ENCODE data around the gene NUB1. TPM values are rescaled to one million over a fixed set of nuclear protein-coding genes. Genes with fewer than 3 reads are reported as not detected.
A peak's percentile ranks its signal among the peaks of the same experiment; 100 is the strongest.

The NUB1 gene
- total RNA-seq, 2 experiments from 2014 or later, result 84.8 to 91.8 TPM

DNA sequence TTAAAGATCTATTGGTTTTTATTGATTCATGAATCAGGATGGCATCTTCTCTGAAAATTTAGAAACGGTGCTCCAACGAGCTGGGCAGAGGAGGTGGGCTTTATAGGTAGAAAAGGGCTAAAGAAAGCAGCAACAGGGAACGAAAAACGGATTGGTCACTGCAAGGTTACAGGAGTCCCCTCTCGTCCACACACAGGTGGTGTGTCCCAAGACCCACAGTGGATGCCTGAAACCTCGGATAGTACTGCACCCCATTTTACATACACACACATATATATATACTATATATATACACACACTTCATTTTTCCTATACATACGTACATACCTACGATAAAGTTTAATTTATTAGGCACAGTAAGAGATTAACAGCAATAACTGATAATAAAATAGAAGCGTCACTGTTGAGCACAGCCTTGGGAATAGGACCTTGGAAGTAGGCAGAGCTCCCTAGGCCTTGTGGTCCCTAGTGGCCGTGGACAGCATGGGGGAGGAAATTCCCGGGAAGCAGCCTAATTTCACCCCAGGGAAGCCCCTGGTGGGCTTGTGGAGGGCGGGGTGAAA is 737 bp upstream of the NUB1 start:
- Mint-ChIP-seq H3K27me3 (no peaks in the 10 kb centered on the region), H3K4me1 (peaks cover 19% of the 10 kb centered on the region), H3K36me3 (peaks cover 12% of the 10 kb centered on the region), H3K4me3 (peak overlapping the region; percentile 87), H3K27ac (peak overlapping the region; percentile 99), H3K9me3 (peaks cover 11% of the 10 kb centered on the region)
- ATAC-seq (ENCODE audit: low read depth), result no peak
- POLR2A ChIA-PET, result interaction anchor here (0.5 to 5.3 kb wide), 11 partner anchors 9 to 292 kb away, joined by 3 to 67 read pairs (median 4); partner anchors contain the start of gene CHPF2
- no peak for DNase-seq

- no peak for DNase-seq
- POLR2A ChIA-PET, result interaction anchor here (0.6 to 5.3 kb wide), 9 partner anchors 9 to 434 kb away, joined by 3 to 67 read pairs (median 4); partner anchors contain the start of gene CHPF2
Observed at GRCh38 chr7:151342102-151342646, 562 bp downstream of the NUB1 start.

GRCh38 chr7:151342811-151343210 is 1.2 kb downstream of the NUB1 start:
- Mint-ChIP-seq H3K27ac (peak overlapping the region; percentile 87), H3K9me3 (peaks cover 8% of the 10 kb centered on the region), H3K36me3 (peaks cover 19% of the 10 kb centered on the region), H3K27me3 (no peaks in the 10 kb centered on the region), H3K4me1 (peaks cover 25% of the 10 kb centered on the region), H3K4me3 (peak overlapping the region; percentile 87)
- ATAC-seq (ENCODE audit: low read depth) (no peak), DNase-seq (no peak)
- POLR2A ChIA-PET, result interaction anchor here (0.7 to 5.3 kb wide), 4 partner anchors 9 to 99 kb away, joined by 3 to 67 read pairs (median 10); no protein-coding TSS in a partner anchor

More at GRCh38 chr7:151342102-151342646, 562 bp downstream of the NUB1 start:
- Mint-ChIP-seq H3K4me3 (peak overlapping the region; percentile 87), H3K9me3 (peaks cover 9% of the 10 kb centered on the region), H3K27me3 (no peaks in the 10 kb centered on the region), H3K36me3 (peaks cover 19% of the 10 kb centered on the region), H3K4me1 (peaks cover 23% of the 10 kb centered on the region), H3K27ac (peak overlapping the region; percentile 87)
- peak; percentile 50 for ATAC-seq (ENCODE audit: low read depth)

DNA sequence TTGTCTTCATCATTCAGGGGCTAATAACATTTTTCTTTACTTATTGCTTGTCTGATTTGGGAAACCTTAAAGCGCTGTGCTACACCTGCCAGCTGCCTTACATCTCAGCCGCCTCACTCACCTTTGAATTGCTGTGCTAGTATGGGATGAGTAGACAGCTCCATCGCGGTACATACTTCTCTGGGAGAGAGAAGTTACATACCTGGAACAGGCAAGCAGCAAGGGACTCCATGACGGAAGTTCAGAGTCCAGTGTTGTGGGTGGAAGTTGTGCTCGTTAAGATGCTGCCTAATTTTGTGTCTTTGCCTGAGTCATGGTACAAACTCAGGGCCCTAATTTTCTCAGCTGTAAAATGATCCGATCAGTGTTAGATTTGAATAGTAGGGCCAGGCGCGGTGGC is 1.9 kb downstream of the NUB1 start:
- ATAC-seq (ENCODE audit: low read depth), result no peak
- Mint-ChIP-seq H3K4me1 (peaks cover 26% of the 10 kb centered on the region), H3K9me3 (peaks cover 8% of the 10 kb centered on the region), H3K4me3 (peak overlapping the region; percentile 87), H3K27me3 (no peaks in the 10 kb centered on the region), H3K27ac (peak overlapping the region; percentile 87), H3K36me3 (peaks cover 21% of the 10 kb centered on the region)
- no peak for DNase-seq
- POLR2A ChIA-PET, result interaction anchor here (0.7 to 5.3 kb wide), 3 partner anchors 8 to 98 kb away, joined by 4 to 67 read pairs (median 17); no protein-coding TSS in a partner anchor

- Mint-ChIP-seq H3K36me3 (peaks cover 11% of the 10 kb centered on the region), H3K9me3 (no peaks in the 10 kb centered on the region), H3K27ac (peak overlapping the region; percentile 27), H3K27me3 (no peaks in the 10 kb centered on the region), H3K4me1 (peaks cover 24% of the 10 kb centered on the region), H3K4me3 (no peak overlapping the region)
- DNase-seq (no peak), ATAC-seq (ENCODE audit: low read depth) (no peak)
- POLR2A ChIA-PET, result no interaction called here
Observed at GRCh38 chr7:151345576-151346469, 4.2 kb downstream of the NUB1 start.

GRCh38 chr7:151346470-151346769 is 4.8 kb downstream of the NUB1 start:
- DNase-seq, result no peak
- H3K4me1 Mint-ChIP-seq, result peaks cover 29% of the 10 kb centered on the region
- H3K27ac Mint-ChIP-seq, result no peak overlapping the region
- H3K4me3 Mint-ChIP-seq, result no peak overlapping the region
- ATAC-seq (ENCODE audit: low read depth), result no peak
- POLR2A ChIA-PET, result no interaction called here
- no peaks in the 10 kb centered on the region for H3K9me3 Mint-ChIP-seq
- peaks cover 13% of the 10 kb centered on the region for H3K36me3 Mint-ChIP-seq
- no peaks in the 10 kb centered on the region for H3K27me3 Mint-ChIP-seq

GRCh38 chr7:151347200-151347599 is 5.6 kb downstream of the NUB1 start:
- POLR2A ChIA-PET, result no interaction called here
- H3K9me3 Mint-ChIP-seq, result no peaks in the 10 kb centered on the region
- no peaks in the 10 kb centered on the region for H3K27me3 Mint-ChIP-seq
- no peak overlapping the region for H3K27ac Mint-ChIP-seq
- H3K36me3 Mint-ChIP-seq, result peaks cover 19% of the 10 kb centered on the region
- peaks cover 36% of the 10 kb centered on the region for H3K4me1 Mint-ChIP-seq
- ATAC-seq (ENCODE audit: low read depth) (no peak), DNase-seq (no peak)
- H3K4me3 Mint-ChIP-seq, result no peak overlapping the region

GRCh38 chr7:151348970-151349369 is 7.4 kb downstream of the NUB1 start:
- no peak for DNase-seq
- no peak for ATAC-seq (ENCODE audit: low read depth)
- H3K36me3 Mint-ChIP-seq, result peaks cover 23% of the 10 kb centered on the region
- peaks cover 33% of the 10 kb centered on the region for H3K4me1 Mint-ChIP-seq
- H3K9me3 Mint-ChIP-seq, result no peaks in the 10 kb centered on the region
- H3K27ac Mint-ChIP-seq, result peak overlapping the region; percentile 97
- H3K4me3 Mint-ChIP-seq, result peak overlapping the region; percentile 86
- no peaks in the 10 kb centered on the region for H3K27me3 Mint-ChIP-seq
- POLR2A ChIA-PET, result no interaction called here

GRCh38 chr7:151349507-151349853 is 7.9 kb downstream of the NUB1 start:
- Mint-ChIP-seq H3K9me3 (no peaks in the 10 kb centered on the region), H3K4me1 (peaks cover 35% of the 10 kb centered on the region), H3K27ac (peak overlapping the region; percentile 97), H3K27me3 (no peaks in the 10 kb centered on the region), H3K4me3 (peak overlapping the region; percentile 86), H3K36me3 (peaks cover 23% of the 10 kb centered on the region)
- DNase-seq, result no peak
- peak; percentile 32 for ATAC-seq (ENCODE audit: low read depth)
- POLR2A ChIA-PET, result interaction anchor here (1.1 to 3.9 kb wide), 3 partner anchors 8 to 34 kb away, joined by 4 to 67 read pairs (median 24); partner anchors contain the start of gene NUB1

DNA sequence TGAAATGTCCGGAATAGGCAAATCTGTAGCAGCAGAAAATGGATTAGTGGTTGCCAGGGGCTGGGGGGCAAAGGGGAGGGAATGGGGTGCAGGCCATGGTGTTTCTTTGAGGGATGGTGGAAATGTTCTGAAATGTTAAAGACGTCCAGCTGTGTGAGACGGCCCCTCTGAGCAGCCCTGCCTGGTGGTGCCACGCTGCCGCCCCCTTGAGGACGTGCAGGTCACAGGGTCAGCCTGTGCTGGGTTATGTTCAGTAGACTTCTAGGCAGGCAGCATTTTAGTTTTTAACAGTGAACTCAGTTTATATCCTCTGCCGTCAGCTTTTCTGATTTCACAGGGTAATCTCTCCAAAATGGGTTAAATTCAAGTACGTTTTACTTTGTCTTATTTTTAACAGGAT is 9.4 kb downstream of the NUB1 start:
- POLR2A ChIA-PET, result interaction anchor here (1.3 to 3.9 kb wide), 7 partner anchors 10 to 98 kb away, joined by 4 to 67 read pairs (median 7); partner anchors contain the start of gene NUB1
- Mint-ChIP-seq H3K9me3 (no peaks in the 10 kb centered on the region), H3K27ac (peak overlapping the region; percentile 91), H3K36me3 (peaks cover 21% of the 10 kb centered on the region), H3K27me3 (no peaks in the 10 kb centered on the region), H3K4me1 (peaks cover 37% of the 10 kb centered on the region), H3K4me3 (peak overlapping the region; percentile 72)
- ATAC-seq (ENCODE audit: low read depth) (no peak), DNase-seq (peak; percentile 57)

DNA sequence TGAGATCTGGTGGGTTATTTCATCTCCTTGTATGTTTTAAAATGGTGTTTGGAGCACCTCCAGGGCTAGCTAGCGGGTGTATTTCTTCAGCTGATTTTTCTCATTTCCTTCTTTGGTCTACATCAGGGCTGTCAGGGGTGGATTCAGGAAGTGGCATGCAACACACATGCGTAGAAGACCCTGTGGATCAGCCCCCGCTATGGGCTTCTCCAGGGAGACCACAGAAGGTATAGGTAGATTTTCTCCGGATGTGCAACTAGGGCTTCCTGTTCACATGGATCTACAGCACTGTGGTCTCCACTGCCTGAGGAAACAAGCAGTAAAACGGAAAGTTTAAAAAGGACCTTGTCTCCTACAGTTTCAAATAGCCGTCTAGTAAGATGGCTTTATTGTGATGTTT is 10.4 kb downstream of the NUB1 start:
- ATAC-seq (ENCODE audit: low read depth) (peak; percentile 78), DNase-seq (peak; percentile 61)
- Mint-ChIP-seq H3K4me1 (peaks cover 33% of the 10 kb centered on the region), H3K36me3 (peaks cover 19% of the 10 kb centered on the region), H3K27me3 (no peaks in the 10 kb centered on the region), H3K9me3 (no peaks in the 10 kb centered on the region), H3K27ac (peak overlapping the region; percentile 91), H3K4me3 (peak overlapping the region; percentile 72)
- POLR2A ChIA-PET, result interaction anchor here (0.6 to 3.9 kb wide), 9 partner anchors 11 to 1014 kb away, joined by 3 to 67 read pairs (median 4); partner anchors contain the start of genes NUB1 and WDR86

DNA sequence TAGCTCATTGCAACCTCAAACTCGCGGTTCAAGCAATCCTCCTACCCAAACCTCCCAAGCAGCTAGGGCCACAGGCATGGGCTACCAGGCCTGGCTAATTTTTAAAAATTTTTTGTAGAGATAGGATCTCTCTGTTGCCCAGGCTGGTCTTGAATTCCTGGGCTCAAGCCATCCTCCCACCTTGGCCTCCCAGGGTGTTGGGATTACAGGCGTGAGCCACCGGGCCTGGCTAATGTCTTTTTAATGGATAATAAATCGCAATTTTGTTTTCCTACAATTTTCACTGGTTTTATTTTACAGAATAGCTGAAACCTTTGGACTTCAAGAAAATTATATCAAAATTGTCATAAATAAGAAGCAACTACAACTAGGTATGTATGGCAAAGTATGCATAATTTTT is 10.9 kb downstream of the NUB1 start:
- H3K27ac Mint-ChIP-seq, result peak overlapping the region; percentile 91
- ATAC-seq (ENCODE audit: low read depth) (no peak), DNase-seq (no peak)
- POLR2A ChIA-PET, result interaction anchor here (1.0 to 3.9 kb wide), 7 partner anchors 11 to 96 kb away, joined by 3 to 67 read pairs (median 4); partner anchors contain the start of genes NUB1 and WDR86
- H3K4me3 Mint-ChIP-seq, result peak overlapping the region; percentile 72
- no peaks in the 10 kb centered on the region for H3K27me3 Mint-ChIP-seq
- H3K4me1 Mint-ChIP-seq, result peaks cover 33% of the 10 kb centered on the region
- H3K9me3 Mint-ChIP-seq, result no peaks in the 10 kb centered on the region
- H3K36me3 Mint-ChIP-seq, result peaks cover 21% of the 10 kb centered on the region

- POLR2A ChIA-PET, result no interaction called here
- H3K27me3 Mint-ChIP-seq, result no peaks in the 10 kb centered on the region
- peaks cover 36% of the 10 kb centered on the region for H3K36me3 Mint-ChIP-seq
- H3K4me3 Mint-ChIP-seq, result no peak overlapping the region
- H3K9me3 Mint-ChIP-seq, result no peaks in the 10 kb centered on the region
- ATAC-seq (ENCODE audit: low read depth) (no peak), DNase-seq (no peak)
- H3K27ac Mint-ChIP-seq, result no peak overlapping the region
- H3K4me1 Mint-ChIP-seq, result peaks cover 10% of the 10 kb centered on the region
Observed at GRCh38 chr7:151361193-151361959, 19.8 kb downstream of the NUB1 start.
